ENCODE data around the gene ADM.
A peak's percentile ranks its signal among the peaks of the same experiment; 100 is the strongest.
"Not testable (repeated sequence)": the region's sequence is repeated elsewhere in the genome, so short reads cannot be mapped to it uniquely, and the experiment has no call there.

ADM gene

GRCh38 chr11:10263929-10264328, 40.9 kb upstream of the ADM start:
- H3K36me3 ChIP-seq (ENCODE audit: control insufficient read depth in 1 of 2, insufficient read depth in 2 of 2, low read depth in 1 of 2, low read length in 2 of 2), result peaks cover 0 to 4% of the 10 kb centered on the region in 2 experiments
- no peak overlapping the region for H3K4ac ChIP-seq (ENCODE audit: low read depth in 1 of 2, low read length in 2 of 2)
- no peak overlapping the region for H2BK120ac ChIP-seq (ENCODE audit: low read depth, low read length)
- no peak overlapping the region for H3K14ac ChIP-seq (ENCODE audit: low read length in 2 of 2)
- H3K27ac ChIP-seq (ENCODE audit: low read length, poor library complexity, severe bottlenecking), result no peak overlapping the region
- H3K4me2 ChIP-seq (ENCODE audit: low read length, poor library complexity, severe bottlenecking), result no peak overlapping the region
- no peak overlapping the region for H2BK5ac ChIP-seq (ENCODE audit: low read depth, low read length, poor library complexity, severe bottlenecking)
- H2AK5ac ChIP-seq (ENCODE audit: low read length, severe bottlenecking), result no peak overlapping the region
- H3K18ac ChIP-seq (ENCODE audit: low read depth in 1 of 2, low read length in 2 of 2), result no peak overlapping the region
- H2BK15ac ChIP-seq (ENCODE audit: low read depth, poor library complexity, severe bottlenecking), result no peak overlapping the region
- H2BK12ac ChIP-seq (ENCODE audit: low read length in 2 of 2), result no peak overlapping the region
- H3K4me3 ChIP-seq (ENCODE audit: insufficient read depth in 1 of 2, low read depth in 1 of 2, low read length in 2 of 2), result no peak overlapping the region
- peaks cover 2% of the 10 kb centered on the region for H3K4me1 ChIP-seq (ENCODE audit: control insufficient read depth, insufficient read depth, low read depth, low read length)
- peaks cover 19% of the 10 kb centered on the region for H3K79me1 ChIP-seq (replicated peaks; ENCODE audit: low read length, poor library complexity, severe bottlenecking)
- no peak overlapping the region for H4K91ac ChIP-seq (ENCODE audit: low read length)
- no peaks in the 10 kb centered on the region for H3K9me3 ChIP-seq (ENCODE audit: control insufficient read depth, low read length)
- H4K8ac ChIP-seq (ENCODE audit: low read length), result no peak overlapping the region
- no peak overlapping the region for H2AFZ ChIP-seq (ENCODE audit: low read depth, low read length)
- H3K9ac ChIP-seq (ENCODE audit: low read length), result peak overlapping the region; percentile 31
- no peaks in the 10 kb centered on the region for H3K27me3 ChIP-seq (ENCODE audit: control insufficient read depth in 1 of 2, insufficient read depth in 1 of 2, low read length in 2 of 2)
- peak; percentile 52 for DNase-seq
- no peak overlapping the region for H3K23ac ChIP-seq (ENCODE audit: low read length in 2 of 2)

DNA sequence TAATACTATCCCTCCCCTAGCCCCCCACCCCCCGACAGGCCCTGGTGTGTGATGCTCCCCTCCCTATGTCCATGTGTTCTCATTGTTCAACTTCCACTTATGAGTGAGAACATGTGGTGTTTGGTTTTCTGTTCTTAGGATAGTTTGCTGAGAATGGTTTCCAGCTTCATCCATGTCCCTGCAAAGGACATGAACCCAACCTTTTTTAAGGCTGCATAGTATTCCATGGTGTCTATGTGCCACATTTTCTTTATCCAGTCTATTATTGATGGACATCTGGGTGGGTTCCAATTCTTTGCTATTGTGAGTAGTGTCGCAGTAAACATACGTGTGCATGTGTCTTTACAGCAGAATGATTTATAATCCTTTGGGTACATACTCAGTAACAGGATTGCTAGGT, 40.2 kb upstream of the ADM start:
- not testable (repeated sequence) for H2AFZ ChIP-seq (ENCODE audit: low read depth, low read length); H2BK120ac ChIP-seq (ENCODE audit: low read depth, low read length)
- 100% methylated on average over 1 of the region's 3 CpGs for WGBS

DNA sequence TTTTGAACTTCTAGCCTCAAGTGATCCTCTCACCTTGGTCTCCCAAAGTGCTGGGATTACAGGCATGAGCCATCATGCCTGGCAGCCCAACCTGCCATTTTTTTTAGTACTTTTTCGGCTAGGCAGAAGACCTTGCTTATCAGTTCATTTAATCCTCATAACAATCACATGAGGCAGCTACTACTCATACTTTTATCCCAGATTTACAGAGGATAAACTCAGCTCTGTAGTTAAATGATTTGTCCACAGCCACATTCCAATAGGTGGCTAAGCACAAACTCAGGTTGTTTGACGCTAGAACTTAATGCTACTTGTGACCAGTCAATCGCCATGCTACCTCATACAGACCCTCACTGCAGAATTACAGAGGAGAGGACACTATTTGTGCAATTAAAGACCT, 38.9 kb upstream of the ADM start:
- 92% methylated on average over 3 of the region's 3 CpGs for WGBS
- Histone ChIP-seq H2BK12ac (ENCODE audit: low read length in 2 of 2) (no peak overlapping the region), H3K9me3 (ENCODE audit: control insufficient read depth, low read length) (no peaks in the 10 kb centered on the region), H3K23ac (ENCODE audit: low read length in 2 of 2) (no peak overlapping the region), H3K14ac (ENCODE audit: low read length in 2 of 2) (no peak overlapping the region), H3K36me3 (ENCODE audit: control insufficient read depth in 1 of 2, insufficient read depth in 2 of 2, low read depth in 1 of 2, low read length in 2 of 2) (peaks cover 0 to 8% of the 10 kb centered on the region in 2 experiments), H2BK15ac (ENCODE audit: low read depth, poor library complexity, severe bottlenecking) (no peak overlapping the region), H3K4me3 (ENCODE audit: insufficient read depth in 1 of 2, low read depth in 1 of 2, low read length in 2 of 2) (no peak overlapping the region), H3K79me1 (replicated peaks; ENCODE audit: low read length, poor library complexity, severe bottlenecking) (peaks cover 21% of the 10 kb centered on the region), H3K4me2 (ENCODE audit: low read length, poor library complexity, severe bottlenecking) (no peak overlapping the region), H2BK120ac (ENCODE audit: low read depth, low read length) (no peak overlapping the region), H2AFZ (ENCODE audit: low read depth, low read length) (no peak overlapping the region), H3K9ac (ENCODE audit: low read length) (no peak overlapping the region), H4K91ac (ENCODE audit: low read length) (no peak overlapping the region), H2BK5ac (ENCODE audit: low read depth, low read length, poor library complexity, severe bottlenecking) (no peak overlapping the region), H4K8ac (ENCODE audit: low read length) (no peak overlapping the region), H3K4me1 (ENCODE audit: control insufficient read depth, insufficient read depth, low read depth, low read length) (peaks cover 2% of the 10 kb centered on the region), H3K27me3 (ENCODE audit: control insufficient read depth in 1 of 2, insufficient read depth in 1 of 2, low read length in 2 of 2) (no peaks in the 10 kb centered on the region), H3K4ac (ENCODE audit: low read depth in 1 of 2, low read length in 2 of 2) (no peak overlapping the region), H2AK5ac (ENCODE audit: low read length, severe bottlenecking) (no peak overlapping the region), H3K18ac (ENCODE audit: low read depth in 1 of 2, low read length in 2 of 2) (peak overlapping the region in 1 of 2 experiments; percentile 19), H3K27ac (ENCODE audit: low read length, poor library complexity, severe bottlenecking) (no peak overlapping the region)
- DNase-seq, result no peak

More for the DNA sequence above, 40.2 kb upstream of the ADM start:
- H3K14ac ChIP-seq (ENCODE audit: low read length in 2 of 2); H3K27ac ChIP-seq (ENCODE audit: low read length, poor library complexity, severe bottlenecking); H3K27me3 ChIP-seq (ENCODE audit: control insufficient read depth in 1 of 2, insufficient read depth in 1 of 2, low read length in 2 of 2); H3K9ac ChIP-seq (ENCODE audit: low read length); H3K4me1 ChIP-seq (ENCODE audit: control insufficient read depth, insufficient read depth, low read depth, low read length); H3K4me2 ChIP-seq (ENCODE audit: low read length, poor library complexity, severe bottlenecking); H4K91ac ChIP-seq (ENCODE audit: low read length); H2AK5ac ChIP-seq (ENCODE audit: low read length, severe bottlenecking); H3K36me3 ChIP-seq (ENCODE audit: control insufficient read depth in 1 of 2, insufficient read depth in 2 of 2, low read depth in 1 of 2, low read length in 2 of 2); DNase-seq; H4K8ac ChIP-seq (ENCODE audit: low read length); H3K4me3 ChIP-seq (ENCODE audit: insufficient read depth in 1 of 2, low read depth in 1 of 2, low read length in 2 of 2); H3K9me3 ChIP-seq (ENCODE audit: control insufficient read depth, low read length); H3K18ac ChIP-seq (ENCODE audit: low read depth in 1 of 2, low read length in 2 of 2); H3K23ac ChIP-seq (ENCODE audit: low read length in 2 of 2); H2BK15ac ChIP-seq (ENCODE audit: low read depth, poor library complexity, severe bottlenecking); H2BK5ac ChIP-seq (ENCODE audit: low read depth, low read length, poor library complexity, severe bottlenecking); H3K4ac ChIP-seq (ENCODE audit: low read depth in 1 of 2, low read length in 2 of 2); H2BK12ac ChIP-seq (ENCODE audit: low read length in 2 of 2): not testable (repeated sequence)
- peaks cover 22% of the 10 kb centered on the region for H3K79me1 ChIP-seq (replicated peaks; ENCODE audit: low read length, poor library complexity, severe bottlenecking)

- Histone ChIP-seq H2BK12ac (ENCODE audit: low read length in 2 of 2) (no peak overlapping the region), H3K23ac (ENCODE audit: low read length in 2 of 2) (no peak overlapping the region), H3K4me2 (ENCODE audit: low read length, poor library complexity, severe bottlenecking) (no peak overlapping the region), H2BK15ac (ENCODE audit: low read depth, poor library complexity, severe bottlenecking) (no peak overlapping the region), H2BK120ac (ENCODE audit: low read depth, low read length) (no peak overlapping the region), H3K36me3 (ENCODE audit: control insufficient read depth in 1 of 2, insufficient read depth in 2 of 2, low read depth in 1 of 2, low read length in 2 of 2) (peaks cover 0 to 8% of the 10 kb centered on the region in 2 experiments), H2AK5ac (ENCODE audit: low read length, severe bottlenecking) (no peak overlapping the region), H3K27me3 (ENCODE audit: control insufficient read depth in 1 of 2, insufficient read depth in 1 of 2, low read length in 2 of 2) (no peaks in the 10 kb centered on the region), H3K4me1 (ENCODE audit: control insufficient read depth, insufficient read depth, low read depth, low read length) (peaks cover 2% of the 10 kb centered on the region), H3K27ac (ENCODE audit: low read length, poor library complexity, severe bottlenecking) (no peak overlapping the region), H3K9ac (ENCODE audit: low read length) (no peak overlapping the region), H2BK5ac (ENCODE audit: low read depth, low read length, poor library complexity, severe bottlenecking) (no peak overlapping the region), H3K4me3 (ENCODE audit: insufficient read depth in 1 of 2, low read depth in 1 of 2, low read length in 2 of 2) (no peak overlapping the region), H3K14ac (ENCODE audit: low read length in 2 of 2) (no peak overlapping the region), H3K9me3 (ENCODE audit: control insufficient read depth, low read length) (no peaks in the 10 kb centered on the region), H2AFZ (ENCODE audit: low read depth, low read length) (no peak overlapping the region), H3K79me1 (replicated peaks; ENCODE audit: low read length, poor library complexity, severe bottlenecking) (peaks cover 17% of the 10 kb centered on the region), H4K91ac (ENCODE audit: low read length) (no peak overlapping the region), H3K18ac (ENCODE audit: low read depth in 1 of 2, low read length in 2 of 2) (no peak overlapping the region), H3K4ac (ENCODE audit: low read depth in 1 of 2, low read length in 2 of 2) (no peak overlapping the region), H4K8ac (ENCODE audit: low read length) (no peak overlapping the region)
- DNase-seq, result no peak
- 63% methylated on average over 3 of the region's 3 CpGs for WGBS
Observed at GRCh38 chr11:10267821-10268220, 37.1 kb upstream of the ADM start.
